IMR-90 (cell line): ENCODE results near the gene IL17REL. TPM values are rescaled to one million over a fixed set of nuclear protein-coding genes. Genes with fewer than 3 reads are reported as not detected.

Experiments used
- ATAC-seq: fragments of 200-7000 bp; cut with Tn5 transposase; 2 replicates; pipeline ENCODE4 v1.9.1; 2020; ENCODE audit warnings: low read depth, mild to moderate bottlenecking, moderate library complexity
- BruUV-seq: library from RNA; stranded (reverse); fragments of 400-500 nt; replicated peaks from 2 replicates; lab custom pipeline; 2021; lab: Mats Ljungman, UMichigan
- CTCF ChIA-PET: fragments of 300-600 bp; formaldehyde crosslinking; extraction: SDS; loops from one replicate; lab custom pipeline; 2021; ENCODE audit warnings: antibody characterized with exemption; lab: Yijun Ruan, JAX
- POLR2A ChIA-PET: fragments of 300-600 bp; sonication (Branson Sonifier 250); formaldehyde crosslinking; loops from one replicate; lab custom pipeline; 2022; ENCODE audit warnings: antibody characterized with exemption; ENCODE audit not compliant: unreplicated experiment; lab: Charles Lee
- DNase-seq: peaks from one replicate; pipeline ENCODE4 v3.0.0; 2013
- H2AFZ ChIP-seq: replicated peaks from 2 replicates; pipeline ENCODE3; 2013; ENCODE audit warnings: low read length, mild to moderate bottlenecking; ENCODE audit not compliant: poor library complexity
- H2AK5ac ChIP-seq: 2 replicates; pipeline ENCODE4 v1.6.1; 2013; ENCODE audit warnings: low read depth, low read length, inconsistent platforms
- H2AK9ac ChIP-seq: replicated peaks from 2 replicates; pipeline ENCODE3; 2013; ENCODE audit warnings: mild to moderate bottlenecking, low read depth, low read length, moderate library complexity; ENCODE audit not compliant: poor library complexity
- H2BK120ac ChIP-seq: 2 replicates; pipeline ENCODE4 v1.6.1; 2013; ENCODE audit warnings: low read depth, low read length, inconsistent platforms
- H2BK15ac ChIP-seq: 3 replicates; pipeline ENCODE4 v1.6.1; 2013; ENCODE audit warnings: low read depth, low read length, inconsistent platforms
- H2BK20ac ChIP-seq: 2 replicates; pipeline ENCODE4 v1.6.1; 2013; ENCODE audit warnings: low read depth, mild to moderate bottlenecking, inconsistent platforms, low read length, moderate library complexity
- H2BK5ac ChIP-seq: 2 replicates; pipeline ENCODE4 v1.6.1; 2013; ENCODE audit warnings: mild to moderate bottlenecking, low read depth, low read length, inconsistent platforms; ENCODE audit not compliant: poor library complexity, severe bottlenecking
- H3K14ac ChIP-seq: replicated peaks from 2 replicates; pipeline ENCODE4 v1.6.1; 2013; ENCODE audit warnings: low read depth, low read length, inconsistent platforms
- H3K18ac ChIP-seq: 2 replicates; pipeline ENCODE4 v1.6.1; 2013; ENCODE audit warnings: low read depth, low read length, control low read depth
- H3K23ac ChIP-seq: 2 replicates; pipeline ENCODE4 v1.6.1; 2013; ENCODE audit warnings: low read depth, low read length, inconsistent platforms
- H3K27ac ChIP-seq: 2 replicates; pipeline ENCODE4 v1.5.1; 2013; ENCODE audit warnings: mild to moderate bottlenecking, control low read depth, low read length; ENCODE audit not compliant: insufficient read depth
- H3K27me3 ChIP-seq: 2 replicates; pipeline ENCODE4 v1.6.1; 2013; ENCODE audit warnings: low read length; ENCODE audit not compliant: control insufficient read depth, insufficient read depth
- H3K36me3 ChIP-seq: 2 replicates; pipeline ENCODE4 v1.6.1; 2013; ENCODE audit warnings: low read length, mixed read lengths; ENCODE audit not compliant: control insufficient read depth, insufficient read depth
- H3K4ac ChIP-seq: 2 replicates; pipeline ENCODE4 v1.6.1; 2013; ENCODE audit warnings: low read depth, low read length, inconsistent platforms
- H3K4me1 ChIP-seq: 2 replicates; pipeline ENCODE4 v1.6.1; 2013; ENCODE audit warnings: low read length, mixed read lengths; ENCODE audit not compliant: control insufficient read depth, insufficient read depth
- H3K4me2 ChIP-seq: 2 replicates; pipeline ENCODE4 v1.6.1; 2013; ENCODE audit warnings: low read depth, mild to moderate bottlenecking, control low read depth, low read length, moderate library complexity
- H3K4me3 ChIP-seq: 2 replicates; pipeline ENCODE4 v1.5.1; 2013; ENCODE audit warnings: low read depth, mild to moderate bottlenecking, control low read depth, low read length, moderate library complexity; ENCODE audit not compliant: insufficient read depth
- H3K56ac ChIP-seq: 2 replicates; pipeline ENCODE4 v1.6.1; 2013; ENCODE audit warnings: low read length, inconsistent platforms; ENCODE audit not compliant: insufficient read depth; ENCODE audit errors: extremely low read depth
- H3K79me1 ChIP-seq, 2 experiments: 2 replicates each; pipeline ENCODE4 v1.6.1; 2013; ENCODE audit warnings: low read length in 2 of 2, inconsistent platforms in 1 of 2, low read depth in 1 of 2
- H3K9ac ChIP-seq: 2 replicates; pipeline ENCODE4 v1.6.1; 2013; ENCODE audit warnings: low read depth, low read length, control low read depth
- H3K9me1 ChIP-seq: 2 replicates; pipeline ENCODE4 v1.6.1; 2013; ENCODE audit warnings: low read length, inconsistent platforms; ENCODE audit not compliant: insufficient read depth
- H3K9me3 ChIP-seq: 2 replicates; pipeline ENCODE4 v1.6.1; 2013; ENCODE audit warnings: low read length; ENCODE audit not compliant: control insufficient read depth, insufficient read depth
- H4K20me1 ChIP-seq: 2 replicates; pipeline ENCODE4 v1.6.1; 2013; ENCODE audit warnings: low read length, inconsistent platforms; ENCODE audit not compliant: insufficient read depth
- H4K5ac ChIP-seq: 2 replicates; pipeline ENCODE4 v1.6.1; 2013; ENCODE audit warnings: mild to moderate bottlenecking, low read depth, low read length, control low read depth
- H4K8ac ChIP-seq, 2 experiments: 2 replicates each; pipeline ENCODE4 v1.6.1; 2013; ENCODE audit warnings: low read depth in 2 of 2, low read length in 2 of 2, control low read depth in 1 of 2, inconsistent platforms in 1 of 2
- H4K91ac ChIP-seq: 2 replicates; pipeline ENCODE4 v1.6.1; 2013; ENCODE audit warnings: low read depth, low read length, inconsistent platforms; ENCODE audit not compliant: insufficient read depth
- CEBPB ChIP-seq: IDR thresholded peaks from 2 replicates; pipeline ENCODE4 v1.6.1; 2012; ENCODE audit warnings: low read depth, low read length, improper control_type of control experiment
- POLR2A ChIP-seq: IDR thresholded peaks from 2 replicates; pipeline ENCODE4 v1.6.1; 2012; ENCODE audit warnings: mild to moderate bottlenecking, low read depth, low read length
- RCOR1 ChIP-seq: IDR thresholded peaks from 2 replicates; pipeline ENCODE4 v1.6.1; 2012; ENCODE audit warnings: mild to moderate bottlenecking, low read length, improper control_type of control experiment; ENCODE audit not compliant: insufficient replicate concordance
- WGBS, 2 experiments: methylation state at CpG; one replicate each; pipeline versions ENCODE4 v1.1.5 to v1.1.7; 2013; ENCODE audit warnings: missing lambda C conversion rate in 2 of 2; ENCODE audit not compliant: insufficient read length in 1 of 2; ENCODE audit errors: extremely low coverage in 2 of 2; 5-methylcytosine and 5-hydroxymethylcytosine counted together
- dilution Hi-C: fragments of 300-500 bp; cut with HindIII; formaldehyde crosslinking; loops from one replicate; pipeline ENCODE4 v1.14.3; 2018; ENCODE audit warnings: low sequenced_read_pairs; ENCODE audit not compliant: unreplicated experiment
- in situ Hi-C: fragments of 300-500 bp; cut with MboI; formaldehyde crosslinking; loops from 3 replicates; pipeline ENCODE4 v1.14.3; 2019; ENCODE audit warnings: low sequenced_read_pairs, inconsistent platforms, mixed read lengths
- intact Hi-C: fragments of 100-400 bp; cut with micrococcal nuclease; formaldehyde crosslinking; loops from 2 replicates; pipeline ENCODE4 v1.10.0; 2022
- polyA plus RNA-seq, 3 experiments: library from polyadenylated mRNA; depleted of rRNA; stranded (reverse); fragments of >200 nt; gene quantifications; 2 replicates each; pipeline ENCODE4 v1.2.3, GENCODE V29; 2012; ENCODE audit warnings: low replicate concordance in 1 of 3
- total RNA-seq: library from RNA; depleted of rRNA; stranded (reverse); fragments of >200 nt; gene quantifications from 2 replicates; pipeline ENCODE4 v1.2.3, GENCODE V29; 2012
- TF ChIP-seq, protein P1 (sequence below): fragments of 150-350 bp; IDR thresholded peaks from 2 replicates; pipeline ENCODE4 v1.6.1; 2017; ENCODE audit warnings: mild to moderate bottlenecking, antibody characterized with exemption, low read length, low read depth

Gene IL17REL
- total and polyA plus RNA-seq, 2 of the 4 experiments (the other 2 are of a cell fraction), result not detected

DNA sequence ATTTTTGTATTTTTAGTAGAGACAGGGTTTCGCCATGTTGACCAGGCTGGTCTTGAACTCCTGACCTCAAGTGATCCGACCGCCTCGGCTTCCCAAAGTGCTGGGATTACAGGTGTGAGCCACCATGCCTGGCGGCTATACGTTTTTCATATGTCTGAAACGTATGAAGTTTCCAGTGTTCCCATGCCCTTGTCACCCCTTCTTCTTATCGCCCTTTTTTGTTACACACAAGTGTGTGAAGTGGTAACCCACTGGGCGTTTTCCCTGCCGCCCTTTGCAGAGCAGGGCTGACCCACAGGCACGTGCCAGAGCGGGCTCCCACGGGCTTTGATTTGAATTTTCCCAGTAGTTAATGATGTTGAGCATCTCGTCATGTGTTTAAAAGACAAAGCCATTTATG, 35.0 kb downstream of the IL17REL start:
- dilution Hi-C loops, result no loop called here

More for the DNA sequence above, 35.0 kb downstream of the IL17REL start:
- 0 out of 2 replicates have a peak, but pooled peaks cover 4% of the 10 kb centered on the region for H4K20me1 ChIP-seq
- H4K91ac ChIP-seq, result no peak overlapping the region
- 63% methylated on average over 5 of the region's 14 CpGs; no CpG with 5 or more reads in 1 of the 2 experiments for WGBS, 2 experiments
- H3K4me2 ChIP-seq, result no peak overlapping the region
- H3K14ac ChIP-seq, result no peak overlapping the region
- no peak overlapping the region for H2AK5ac ChIP-seq
- H4K8ac ChIP-seq, result no peak overlapping the region
- DNase-seq (no peak), ATAC-seq (no peak)
- H2BK15ac ChIP-seq, result no peak overlapping the region
- ChIA-PET CTCF (no interaction called here), POLR2A (no interaction called here)
- no peak overlapping the region for H2BK120ac ChIP-seq
- intact Hi-C loops, result loop anchor here (10.0 kb wide), 1 partner anchor 227 kb away; the partner anchor contains the start of gene SELENOO
- H2AFZ ChIP-seq, result no peak overlapping the region
- no peak overlapping the region for H4K5ac ChIP-seq
- in situ Hi-C loops, result no loop called here
- no peak overlapping the region for H2AK9ac ChIP-seq
- no peak overlapping the region for H2BK5ac ChIP-seq
- H3K9ac ChIP-seq, result no peak overlapping the region
- no TSS peak for BruUV-seq
- peaks cover 1% of the 10 kb centered on the region; the same call in 1 of the 2 replicates for H3K4me1 ChIP-seq
- peaks cover 2% of the 10 kb centered on the region; the same call in 1 of the 2 replicates for H3K9me3 ChIP-seq
- no peak overlapping the region for H3K4me3 ChIP-seq
- H2BK20ac ChIP-seq, result no peak overlapping the region
- peaks cover 9 to 10% of the 10 kb centered on the region in 2 experiments; a peak in 3 of 4 replicates for H3K79me1 ChIP-seq
- no peak overlapping the region for H3K4ac ChIP-seq
- no peak overlapping the region for H3K23ac ChIP-seq
- no peak overlapping the region for H3K27ac ChIP-seq
- no peak overlapping the region for H3K18ac ChIP-seq
- H3K56ac ChIP-seq, result no peak overlapping the region
- H3K9me1 ChIP-seq, result peaks cover 16% of the 10 kb centered on the region
- TF ChIP-seq, protein P1, sequence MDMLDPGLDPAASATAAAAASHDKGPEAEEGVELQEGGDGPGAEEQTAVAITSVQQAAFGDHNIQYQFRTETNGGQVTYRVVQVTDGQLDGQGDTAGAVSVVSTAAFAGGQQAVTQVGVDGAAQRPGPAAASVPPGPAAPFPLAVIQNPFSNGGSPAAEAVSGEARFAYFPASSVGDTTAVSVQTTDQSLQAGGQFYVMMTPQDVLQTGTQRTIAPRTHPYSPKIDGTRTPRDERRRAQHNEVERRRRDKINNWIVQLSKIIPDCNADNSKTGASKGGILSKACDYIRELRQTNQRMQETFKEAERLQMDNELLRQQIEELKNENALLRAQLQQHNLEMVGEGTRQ, result no peak
- TF ChIP-seq CEBPB (no peak), POLR2A (no peak), RCOR1 (no peak)
- peaks cover 1% of the 10 kb centered on the region; the same call in 1 of the 2 replicates for H3K27me3 ChIP-seq
- no peaks in the 10 kb centered on the region for H3K36me3 ChIP-seq
